EL (cell line): ENCODE data around the gene C19orf53.
A peak's percentile ranks its signal among the peaks of the same experiment; 100 is the strongest.
"Not testable (repeated sequence)": the region's sequence is repeated elsewhere in the genome, so short reads cannot be mapped to it uniquely, and the experiment has no call there.

Experiments used
- DNase-seq: peaks from one replicate; pipeline ENCODE4 v3.0.0-alpha.2; 2016

Gene C19orf53

GRCh38 chr19:13764101-13764807 is 10.0 kb upstream of the C19orf53 start, which contains the start of gene MRI1:
MRI1 (plus strand) TSS chr19:13764522; CDS start chr19:13764589, 67 bp downstream.
- peak; percentile 77 for DNase-seq

GRCh38 chr19:13764821-13765394 is 9.3 kb upstream of the C19orf53 start:
- DNase-seq: no peak

- no peak for DNase-seq
Observed at GRCh38 chr19:13765395-13766094, 8.7 kb upstream of the C19orf53 start.

GRCh38 chr19:13766095-13766481 is 8.2 kb upstream of the C19orf53 start:
- no peak for DNase-seq

GRCh38 chr19:13768510-13768909 is 5.7 kb upstream of the C19orf53 start:
- no peak for DNase-seq

- no peak for DNase-seq
Observed at GRCh38 chr19:13770013-13770635, 4.1 kb upstream of the C19orf53 start.

GRCh38 chr19:13778398-13778797 is 4.1 kb downstream of the C19orf53 start:
- no peak for DNase-seq

GRCh38 chr19:13778847-13779246 is 4.6 kb downstream of the C19orf53 start:
- no peak for DNase-seq

GRCh38 chr19:13779794-13780193 is 5.5 kb downstream of the C19orf53 start:
- DNase-seq: not testable (repeated sequence)

- peak; percentile 86 for DNase-seq
Observed at GRCh38 chr19:13781547-13781946, 7.3 kb downstream of the C19orf53 start.

GRCh38 chr19:13782537-13782936 is 8.3 kb downstream of the C19orf53 start:
- no peak for DNase-seq

- DNase-seq: no peak
Observed at GRCh38 chr19:13783565-13784500, 9.6 kb downstream of the C19orf53 start.

GRCh38 chr19:13784731-13785452 is 10.6 kb downstream of the C19orf53 start:
- DNase-seq: peak; percentile 76

- peak; percentile 70 for DNase-seq
Observed at GRCh38 chr19:13788991-13789390, 14.7 kb downstream of the C19orf53 start.

- DNase-seq: no peak
Observed at GRCh38 chr19:13790354-13790753, 16.1 kb downstream of the C19orf53 start.

- not testable (repeated sequence) for DNase-seq
Observed at GRCh38 chr19:13793317-13793716, 19.1 kb downstream of the C19orf53 start.

- peak; percentile 97 for DNase-seq
Observed at GRCh38 chr19:13794398-13794756, 20.1 kb downstream of the C19orf53 start.

GRCh38 chr19:13794757-13795589 is 20.7 kb downstream of the C19orf53 start, which contains the start of gene ZSWIM4:
ZSWIM4 (plus strand) TSS chr19:13795443; CDS start chr19:13795649, 206 bp downstream.
- peak; percentile 100 for DNase-seq

GRCh38 chr19:13795595-13796300 is 21.5 kb downstream of the C19orf53 start:
- peak; percentile 52 for DNase-seq
